Skeletal muscle satellite cell (primary cell): ENCODE results near the gene IRX4.

Source experiments
- H3K27me3 ChIP-seq: 2 replicates; pipeline ENCODE4 v1.7.0; 2013; ENCODE audit warnings: low read length; ENCODE audit not compliant: control insufficient read depth, insufficient read depth
- H3K36me3 ChIP-seq: 2 replicates; pipeline ENCODE4 v1.7.0; 2013; ENCODE audit warnings: mild to moderate bottlenecking, control low read depth, low read length; ENCODE audit not compliant: insufficient read depth
- H3K4me1 ChIP-seq: 2 replicates; pipeline ENCODE4 v1.7.0; 2013; ENCODE audit warnings: low read length; ENCODE audit not compliant: control insufficient read depth, insufficient read depth
- H3K4me2 ChIP-seq: 2 replicates; pipeline ENCODE4 v1.7.0; 2013; ENCODE audit warnings: mild to moderate bottlenecking, low read length
- H3K4me3 ChIP-seq: 2 replicates; pipeline ENCODE4 v1.7.0; 2013; ENCODE audit warnings: low read length
- H3K9ac ChIP-seq: 2 replicates; pipeline ENCODE4 v1.7.0; 2013; ENCODE audit warnings: mild to moderate bottlenecking, low read depth, low read length, moderate library complexity
- H3K9me3 ChIP-seq: replicated peaks from 2 replicates; pipeline ENCODE4 v1.7.0; 2013; ENCODE audit warnings: mild to moderate bottlenecking, control low read depth, low read length

IRX4 gene

GRCh38 chr5:1921711-1922110, 39.0 kb upstream of the IRX4 start:
- Histone ChIP-seq H3K27me3 (no peaks in the 10 kb centered on the region), H3K4me1 (no peaks in the 10 kb centered on the region), H3K4me3 (no peak overlapping the region), H3K9ac (no peak overlapping the region), H3K4me2 (no peak overlapping the region), H3K36me3 (no peaks in the 10 kb centered on the region), H3K9me3 (no peaks in the 10 kb centered on the region)

- H3K27me3 ChIP-seq, result no peaks in the 10 kb centered on the region
- no peaks in the 10 kb centered on the region for H3K4me1 ChIP-seq
- no peak overlapping the region for H3K9ac ChIP-seq
- no peak overlapping the region for H3K4me2 ChIP-seq
- no peak overlapping the region for H3K4me3 ChIP-seq
- no peaks in the 10 kb centered on the region for H3K36me3 ChIP-seq
- H3K9me3 ChIP-seq, result no peaks in the 10 kb centered on the region
These were observed 37.0 kb upstream of the IRX4 start for GRCh38 chr5:1919750-1920149.

DNA sequence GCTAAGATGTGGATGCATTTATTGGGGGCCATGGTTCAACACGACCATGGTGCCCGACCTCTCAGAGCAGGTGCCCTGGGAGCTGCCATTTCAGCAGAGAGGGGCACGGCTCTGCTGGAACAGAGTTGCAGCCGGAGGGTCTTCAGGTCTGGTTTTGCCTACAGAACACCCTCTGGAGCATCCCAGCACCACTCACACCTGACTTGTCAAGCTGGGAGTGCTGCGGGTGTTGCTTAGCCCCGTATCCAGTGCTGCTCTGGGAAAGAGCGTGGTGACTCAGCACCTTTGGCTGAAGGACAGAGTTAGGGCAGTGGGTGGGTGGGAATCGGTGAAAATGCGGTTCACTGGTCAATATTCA, 36.5 kb upstream of the IRX4 start:
- Histone ChIP-seq H3K4me3 (no peak overlapping the region), H3K4me1 (no peaks in the 10 kb centered on the region), H3K4me2 (no peak overlapping the region), H3K9ac (no peak overlapping the region), H3K27me3 (no peaks in the 10 kb centered on the region), H3K9me3 (no peaks in the 10 kb centered on the region), H3K36me3 (no peaks in the 10 kb centered on the region)

GRCh38 chr5:1918488-1919208, 35.9 kb upstream of the IRX4 start:
- Histone ChIP-seq H3K4me2 (no peak overlapping the region), H3K4me3 (no peak overlapping the region), H3K9me3 (no peaks in the 10 kb centered on the region), H3K9ac (no peak overlapping the region), H3K27me3 (no peaks in the 10 kb centered on the region), H3K4me1 (no peaks in the 10 kb centered on the region), H3K36me3 (no peaks in the 10 kb centered on the region)

DNA sequence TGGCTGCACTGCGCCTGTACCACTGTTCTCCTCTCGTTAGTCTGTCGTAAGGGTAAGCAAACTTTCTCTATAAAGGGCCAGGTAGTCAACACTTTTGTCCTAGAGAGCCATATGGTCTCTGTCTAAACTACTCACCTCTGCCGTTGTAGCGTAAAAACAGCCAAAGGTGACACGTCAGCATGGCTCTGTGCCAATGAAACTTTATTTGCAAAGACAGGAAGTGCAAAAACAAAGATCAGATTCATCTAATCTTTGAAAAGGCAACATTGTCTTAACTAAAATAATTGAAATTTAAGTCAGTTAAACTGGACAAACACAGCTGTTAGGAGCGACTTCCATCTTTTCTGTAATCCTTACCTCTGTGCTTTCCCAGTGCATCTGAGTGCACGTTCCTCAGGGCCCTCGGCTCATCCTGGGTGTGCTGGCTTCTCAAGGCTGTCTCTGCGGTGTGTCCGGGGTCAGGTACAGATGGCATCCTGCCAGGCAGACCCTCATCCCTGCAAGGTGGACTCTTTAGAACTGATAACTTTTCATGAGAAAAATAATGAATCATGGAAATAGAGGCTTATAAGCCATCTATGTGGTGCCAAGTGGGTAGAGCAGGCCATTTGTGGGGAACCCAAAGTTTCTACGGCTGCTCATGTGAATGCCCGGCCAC, 35.2 kb upstream of the IRX4 start:
- H3K9ac ChIP-seq, result no peak overlapping the region
- H3K4me3 ChIP-seq, result no peak overlapping the region
- no peaks in the 10 kb centered on the region for H3K4me1 ChIP-seq
- H3K4me2 ChIP-seq, result no peak overlapping the region
- no peaks in the 10 kb centered on the region for H3K9me3 ChIP-seq
- H3K27me3 ChIP-seq, result no peaks in the 10 kb centered on the region
- no peaks in the 10 kb centered on the region for H3K36me3 ChIP-seq

DNA sequence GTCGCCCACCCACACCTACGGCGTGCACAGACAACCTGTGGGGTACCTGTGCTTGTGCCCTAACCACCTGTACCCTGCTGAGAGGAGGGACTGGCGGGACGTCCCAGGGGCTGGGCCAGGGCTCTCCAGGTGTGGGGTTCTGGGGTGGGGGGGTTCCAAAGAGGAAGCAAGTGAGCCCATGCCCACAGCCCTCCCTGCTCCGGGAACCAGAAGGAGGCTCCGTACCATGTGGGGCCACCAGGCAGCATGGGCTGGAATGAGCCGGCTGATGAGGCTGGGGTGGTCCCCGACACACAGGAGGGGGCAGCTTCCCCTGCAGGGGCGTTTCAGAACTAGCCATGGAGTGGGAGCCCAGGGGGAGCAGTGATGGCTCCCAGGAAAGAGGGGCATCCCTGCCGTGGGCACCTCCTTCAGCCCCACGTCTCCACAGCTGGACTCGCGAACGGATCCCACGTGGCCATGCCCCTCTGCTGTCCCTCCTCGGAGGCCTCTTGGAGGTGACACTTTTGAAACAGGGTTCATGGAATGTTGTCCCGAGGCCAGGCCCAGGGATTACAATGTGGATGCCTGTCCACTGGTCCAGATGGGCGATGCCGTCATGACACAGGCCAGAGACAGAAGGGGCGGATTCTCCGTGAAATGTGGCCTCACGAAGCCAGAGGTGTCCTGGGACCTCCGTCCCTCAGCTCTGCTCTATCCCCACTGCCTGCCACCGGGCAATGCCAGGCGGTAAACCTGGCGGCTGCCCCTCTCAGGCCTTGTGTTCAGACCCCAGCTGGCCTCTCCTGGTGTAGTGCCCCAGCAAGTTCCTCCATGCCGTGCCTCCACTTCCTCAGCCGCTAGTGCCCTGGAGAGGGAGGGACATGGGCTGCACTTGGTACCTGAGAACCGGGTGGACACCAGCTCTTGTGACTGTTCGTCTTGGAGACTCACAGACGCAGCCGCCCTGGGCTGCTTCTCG, 33.6 kb upstream of the IRX4 start:
- no peaks in the 10 kb centered on the region for H3K9me3 ChIP-seq
- H3K4me2 ChIP-seq, result no peak overlapping the region
- H3K36me3 ChIP-seq, result no peaks in the 10 kb centered on the region
- H3K9ac ChIP-seq, result no peak overlapping the region
- H3K4me3 ChIP-seq, result no peak overlapping the region
- H3K27me3 ChIP-seq, result no peaks in the 10 kb centered on the region
- no peaks in the 10 kb centered on the region for H3K4me1 ChIP-seq

DNA sequence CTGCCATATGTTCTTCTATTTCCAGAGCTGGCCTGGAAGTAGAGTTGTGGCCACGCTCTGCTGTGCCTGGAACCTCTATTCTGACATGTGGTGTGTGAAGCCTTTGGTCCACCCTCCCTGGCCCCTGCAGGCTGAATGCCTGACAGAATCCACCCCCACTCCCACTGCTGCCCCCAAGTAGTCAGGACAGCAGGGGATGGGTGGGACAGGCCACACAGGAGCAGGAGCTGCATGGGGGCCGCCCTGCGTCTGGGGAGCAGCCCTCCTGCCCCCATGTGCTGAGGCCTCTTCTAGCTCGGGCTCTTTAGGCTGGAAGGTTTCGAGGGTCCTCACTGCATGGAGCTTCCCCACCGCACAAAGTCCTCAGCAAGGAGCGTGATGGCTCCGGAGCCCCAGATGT, 32.6 kb upstream of the IRX4 start:
- no peaks in the 10 kb centered on the region for H3K36me3 ChIP-seq
- H3K27me3 ChIP-seq, result no peaks in the 10 kb centered on the region
- no peak overlapping the region for H3K9ac ChIP-seq
- H3K4me3 ChIP-seq, result no peak overlapping the region
- H3K4me1 ChIP-seq, result no peaks in the 10 kb centered on the region
- H3K9me3 ChIP-seq, result no peaks in the 10 kb centered on the region
- no peak overlapping the region for H3K4me2 ChIP-seq

GRCh38 chr5:1914471-1914870, 31.7 kb upstream of the IRX4 start:
- H3K27me3 ChIP-seq, result no peaks in the 10 kb centered on the region
- no peak overlapping the region for H3K4me2 ChIP-seq
- no peaks in the 10 kb centered on the region for H3K4me1 ChIP-seq
- no peak overlapping the region for H3K9ac ChIP-seq
- no peaks in the 10 kb centered on the region for H3K9me3 ChIP-seq
- H3K4me3 ChIP-seq, result no peak overlapping the region
- no peaks in the 10 kb centered on the region for H3K36me3 ChIP-seq

DNA sequence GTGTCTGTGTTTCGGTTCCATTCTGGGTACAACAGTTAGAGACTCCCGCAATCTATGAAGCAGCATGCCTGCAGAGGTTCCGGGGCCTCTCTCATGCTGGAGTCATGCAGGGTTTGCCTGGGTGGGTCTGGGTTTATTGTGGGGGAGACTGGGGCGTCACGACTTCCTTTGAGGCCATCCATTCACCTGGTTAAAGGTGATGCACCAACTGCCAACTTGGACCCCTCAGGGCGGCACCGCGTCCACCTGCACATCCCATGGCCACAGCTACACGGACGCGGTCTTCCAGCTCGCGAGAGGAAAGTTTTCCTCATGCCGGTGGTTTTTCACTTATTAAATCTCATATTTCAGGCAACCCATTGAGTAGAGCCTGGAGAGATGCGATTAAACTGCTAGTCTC, 30.9 kb upstream of the IRX4 start:
- Histone ChIP-seq H3K9me3 (no peaks in the 10 kb centered on the region), H3K4me2 (no peak overlapping the region), H3K4me1 (no peaks in the 10 kb centered on the region), H3K4me3 (no peak overlapping the region), H3K9ac (no peak overlapping the region), H3K27me3 (no peaks in the 10 kb centered on the region), H3K36me3 (no peaks in the 10 kb centered on the region)

- Histone ChIP-seq H3K4me3 (no peak overlapping the region), H3K9ac (no peak overlapping the region), H3K4me2 (no peak overlapping the region), H3K4me1 (no peaks in the 10 kb centered on the region), H3K36me3 (no peaks in the 10 kb centered on the region), H3K27me3 (no peaks in the 10 kb centered on the region), H3K9me3 (no peaks in the 10 kb centered on the region)
These were observed 30.3 kb upstream of the IRX4 start for GRCh38 chr5:1912951-1913565.

GRCh38 chr5:1911773-1912235, 29.1 kb upstream of the IRX4 start:
- Histone ChIP-seq H3K36me3 (no peaks in the 10 kb centered on the region), H3K4me3 (no peak overlapping the region), H3K9me3 (no peaks in the 10 kb centered on the region), H3K27me3 (no peaks in the 10 kb centered on the region), H3K4me1 (no peaks in the 10 kb centered on the region), H3K9ac (no peak overlapping the region), H3K4me2 (no peak overlapping the region)
